K562 (cell line): ENCODE measurements around the gene ATXN1. TPM values are rescaled to one million over a fixed set of nuclear protein-coding genes. Genes with fewer than 3 reads are reported as not detected.

Source experiments
- ATF7 ChIP-seq: fragments of 450-650 bp; IDR thresholded peaks from 2 replicates; pipeline ENCODE4 v1.7.1; 2014; ENCODE audit warnings: mild to moderate bottlenecking, moderate library complexity
- BRCA1 ChIP-seq, 2 experiments: fragments of 450-650 bp in 1 of 2; sonication (generic) in 1 of 2; formaldehyde crosslinking in 1 of 2; IDR thresholded peaks; 2 replicates each; pipeline versions ENCODE4 v1.5.0 to v1.6.1; 2017 to 2020; ENCODE audit warnings: mild to moderate bottlenecking in 1 of 2, missing genetic modification reagents in 1 of 2
- CC2D1A ChIP-seq: fragments of 450-650 bp; IDR thresholded peaks from 2 replicates; pipeline ENCODE4 v1.6.1; 2017; ENCODE audit warnings: mild to moderate bottlenecking
- E2F4 ChIP-seq: sonication (generic); formaldehyde crosslinking; IDR thresholded peaks from 2 replicates; pipeline ENCODE4 v1.8.0; 2022; ENCODE audit warnings: mild to moderate bottlenecking, low read depth, missing genetic modification reagents
- ELF2 ChIP-seq: fragments of 250-450 bp; sonication (Bioruptor Pico); IDR thresholded peaks from 2 replicates; pipeline ENCODE4 v1.5.0; 2021; ENCODE audit warnings: mild to moderate bottlenecking
- EP400 ChIP-seq: fragments of 450-650 bp; IDR thresholded peaks from 2 replicates; pipeline ENCODE4 v1.6.1; 2017; ENCODE audit warnings: antibody characterized with exemption, mild to moderate bottlenecking, moderate library complexity
- ETS1 ChIP-seq: conservative IDR thresholded peaks from 2 replicates; pipeline ENCODE4 v1.6.1; 2011; ENCODE audit warnings: low read depth, mild to moderate bottlenecking, low read length; ENCODE audit not compliant: control insufficient read depth
- FIP1L1 ChIP-seq: fragments of 200-400 bp; formaldehyde crosslinking; IDR thresholded peaks from 2 replicates; pipeline ENCODE4 v1.6.1; 2018; ENCODE audit warnings: mild to moderate bottlenecking, low read depth, low read length; ENCODE audit not compliant: poor library complexity, severe bottlenecking
- KDM4B ChIP-seq, 2 experiments: fragments of 450-650 bp in 1 of 2; sonication (generic) in 1 of 2; IDR thresholded peaks; 2 replicates each; pipeline ENCODE4 v1.6.1; 2016 to 2017; ENCODE audit warnings: borderline replicate concordance in 2 of 2, antibody characterized with exemption in 1 of 2, low read depth in 1 of 2, mild to moderate bottlenecking in 1 of 2
- KLF13 ChIP-seq: fragments of 450-650 bp; IDR thresholded peaks from 2 replicates; pipeline ENCODE4 v1.6.1; 2016; ENCODE audit warnings: missing genetic modification characterization, low read depth, mild to moderate bottlenecking, missing compliant biosample characterization, moderate library complexity, borderline replicate concordance
- LEF1 ChIP-seq: fragments of 450-650 bp; IDR thresholded peaks from 2 replicates; pipeline ENCODE4 v1.6.1; 2016; ENCODE audit warnings: mild to moderate bottlenecking
- NEUROD1 ChIP-seq: fragments of 150-350 bp; IDR thresholded peaks from 2 replicates; pipeline ENCODE4 v1.6.1; 2014; ENCODE audit warnings: borderline replicate concordance, low read length, low read depth; ENCODE audit not compliant: partially characterized antibody
- NFIC ChIP-seq: fragments of 450-650 bp; IDR thresholded peaks from 2 replicates; pipeline ENCODE4 v1.6.1; 2017; ENCODE audit warnings: mild to moderate bottlenecking, inconsistent platforms
- PHTF2 ChIP-seq: fragments of 250-450 bp; sonication (Bioruptor Pico); IDR thresholded peaks from 2 replicates; pipeline ENCODE4 v1.5.0; 2021; ENCODE audit warnings: mild to moderate bottlenecking
- PYGO2 ChIP-seq: fragments of 450-650 bp; IDR thresholded peaks from 2 replicates; pipeline ENCODE4 v1.6.1; 2016; ENCODE audit warnings: mild to moderate bottlenecking, missing genetic modification characterization, moderate library complexity, missing compliant biosample characterization
- RB1 ChIP-seq: fragments of 450-650 bp; IDR thresholded peaks from 2 replicates; pipeline ENCODE4 v1.6.1; 2017; ENCODE audit warnings: low read depth, mild to moderate bottlenecking
- RBBP5 ChIP-seq: fragments of 200-600 bp; sonication (generic); IDR thresholded peaks from 2 replicates; pipeline ENCODE4 v1.6.1; 2012; ENCODE audit warnings: borderline replicate concordance, mild to moderate bottlenecking, low read length, control low read depth, inconsistent platforms; ENCODE audit not compliant: insufficient read depth, poor library complexity, severe bottlenecking
- ZC3H4 ChIP-seq: sonication (generic); formaldehyde crosslinking; IDR thresholded peaks from 2 replicates; pipeline ENCODE4 v1.9.0; 2021; ENCODE audit warnings: missing genetic modification reagents, borderline replicate concordance
- ZFPM2 ChIP-seq: fragments of 250-450 bp; sonication (Bioruptor Pico); IDR thresholded peaks from 2 replicates; pipeline ENCODE4 v1.5.1; 2022; ENCODE audit warnings: mild to moderate bottlenecking
- ZNF146 ChIP-seq: IDR thresholded peaks from one replicate; pipeline ENCODE4 v1.6.1; 2018; ENCODE audit warnings: missing compliant biosample characterization; ENCODE audit not compliant: unreplicated experiment
- ZNF212 ChIP-seq: fragments of 450-650 bp; formaldehyde crosslinking; IDR thresholded peaks from 2 replicates; pipeline ENCODE4 v1.4.0; 2020; ENCODE audit warnings: mild to moderate bottlenecking
- ZNF311 ChIP-seq: fragments of 250-450 bp; sonication (Bioruptor Pico); IDR thresholded peaks from 2 replicates; pipeline ENCODE4 v1.4.0; 2020; ENCODE audit warnings: mild to moderate bottlenecking, moderate library complexity
- ZNF507 ChIP-seq: conservative IDR thresholded peaks from 2 replicates; pipeline ENCODE4 v1.6.1; 2017; ENCODE audit warnings: missing genetic modification characterization, missing compliant biosample characterization
- ZNF778 ChIP-seq: fragments of 450-650 bp; formaldehyde crosslinking; IDR thresholded peaks from 2 replicates; pipeline ENCODE4 v1.4.0; 2020; ENCODE audit warnings: mild to moderate bottlenecking, moderate library complexity
- polyA plus RNA-seq, 8 experiments: library from polyadenylated mRNA; depleted of rRNA in 4 of 8; stranded (reverse) in 5 of 8; unstranded in 3 of 8; fragments of >200 nt; fragmentation: Nextera tagmentation in 2 of 8; fragmentation: Illumina TruSeq in 1 of 8; extraction: Ambion mirVana in 2 of 8; extraction: Trizol in 1 of 8; gene quantifications; 2 replicates each; pipeline versions ENCODE4 v1.2.1 to v1.2.3, GENCODE V29; 2011 to 2014; ENCODE audit warnings: inconsistent platforms in 1 of 8, missing spikeins in 1 of 8
- total RNA-seq, 7 experiments: library from RNA; depleted of rRNA in 6 of 7; stranded (reverse); fragments of >200 nt in 6 of 7; fragmentation: Illumina TruSeq in 2 of 7; extraction: Trizol in 2 of 7; gene quantifications; 2 replicates each; pipeline versions ENCODE4 v1.2.1 to v1.2.3, GENCODE V29; 2011 to 2021; ENCODE audit warnings: low replicate concordance in 1 of 7
- TF ChIP-seq, protein P1 (sequence below): fragments of 450-650 bp; conservative IDR thresholded peaks from 2 replicates; pipeline ENCODE4 v1.6.1; 2016; ENCODE audit warnings: missing genetic modification characterization, low read depth, mild to moderate bottlenecking, missing compliant biosample characterization, moderate library complexity

The ATXN1 gene
- total and polyA plus RNA-seq, 9 of the 15 experiments (the other 6 are each of a cell fraction or from before 2014, with no cell fraction given) = under 0.01 to 1.2 (median 0.58) TPM

GRCh38 chr6:16277101-16277981 is 483.9 kb downstream of the ATXN1 start (continued):
- TF ChIP-seq ATF7 = no peak; the same call in none of the 2 replicates
- no peak for TF ChIP-seq ZNF146
- TF ChIP-seq ZNF507 (tag) = no peak
- no peak for TF ChIP-seq E2F4
- TF ChIP-seq PYGO2 = peak; percentile 51; the same call in 1 of the 2 replicates
- TF ChIP-seq CC2D1A = peak; percentile 79
- TF ChIP-seq ETS1 = no peak
- TF ChIP-seq RBBP5 = no peak
- peak; percentile 85 for TF ChIP-seq RB1
- no peak for TF ChIP-seq PHTF2 (CRISPR knock-in tag)
- TF ChIP-seq LEF1 = 0 out of 2 replicates have a peak, but pooled peaks have one; percentile 17
- no peak for TF ChIP-seq KLF13 (tag)
- no peak for TF ChIP-seq BRCA1 (IDR thresholded peaks at IDR 0.05)
- no peak for TF ChIP-seq BRCA1 (CRISPR knock-in tag; IDR thresholded peaks at IDR 0.05)
- TF ChIP-seq ZNF778 (CRISPR knock-in tag) = no peak
- TF ChIP-seq NEUROD1 = peak; percentile 67
- TF ChIP-seq ZC3H4 (CRISPR knock-in tag) = no peak
- no peak for TF ChIP-seq ZNF212 (CRISPR knock-in tag)
- TF ChIP-seq FIP1L1 = no peak
- TF ChIP-seq, protein P1, sequence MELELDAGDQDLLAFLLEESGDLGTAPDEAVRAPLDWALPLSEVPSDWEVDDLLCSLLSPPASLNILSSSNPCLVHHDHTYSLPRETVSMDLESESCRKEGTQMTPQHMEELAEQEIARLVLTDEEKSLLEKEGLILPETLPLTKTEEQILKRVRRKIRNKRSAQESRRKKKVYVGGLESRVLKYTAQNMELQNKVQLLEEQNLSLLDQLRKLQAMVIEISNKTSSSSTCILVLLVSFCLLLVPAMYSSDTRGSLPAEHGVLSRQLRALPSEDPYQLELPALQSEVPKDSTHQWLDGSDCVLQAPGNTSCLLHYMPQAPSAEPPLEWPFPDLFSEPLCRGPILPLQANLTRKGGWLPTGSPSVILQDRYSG (tag) = no peak
- TF ChIP-seq ZFPM2 = no peak
- no peak for TF ChIP-seq ZNF311
- no peak for TF ChIP-seq ELF2 (CRISPR knock-in tag)
- no peak for TF ChIP-seq NFIC
- no peak for TF ChIP-seq EP400
- TF ChIP-seq KDM4B (IDR thresholded peaks at IDR 0.05; ENCODE audit: borderline replicate concordance in 2 of 2, low read depth in 1 of 2) = no peak
